GM23248 (cell line): ENCODE data around the gene PANK4. TPM values are rescaled to one million over a fixed set of nuclear protein-coding genes. Genes with fewer than 3 reads are reported as not detected.

Experiments
- DNase-seq: peaks from one replicate; pipeline ENCODE4 v3.0.0-alpha.2; 2015
- H2AFZ ChIP-seq: fragments of 200-600 bp; sonication (generic); 2 replicates; pipeline ENCODE4 v1.6.1; 2016; ENCODE audit warnings: antibody characterized with exemption
- H3F3A ChIP-seq: fragments of 200-600 bp; sonication (generic); 2 replicates; pipeline ENCODE4 v1.6.1; 2016; ENCODE audit warnings: mild to moderate bottlenecking, antibody characterized with exemption, mixed run types; ENCODE audit not compliant: insufficient read depth
- H3K27ac ChIP-seq: fragments of 200-600 bp; sonication (generic); 2 replicates; pipeline ENCODE4 v1.5.1; 2016; ENCODE audit warnings: mild to moderate bottlenecking
- H3K27me3 ChIP-seq: fragments of 200-600 bp; sonication (generic); replicated peaks from 2 replicates; pipeline ENCODE4 v1.6.1; 2016; ENCODE audit warnings: mild to moderate bottlenecking; ENCODE audit not compliant: insufficient read depth
- H3K36me3 ChIP-seq: fragments of 200-600 bp; sonication (generic); 2 replicates; pipeline ENCODE4 v1.6.1; 2016; ENCODE audit warnings: low read depth, mild to moderate bottlenecking
- H3K4me1 ChIP-seq: fragments of 200-600 bp; sonication (generic); 2 replicates; pipeline ENCODE4 v1.6.1; 2016; ENCODE audit warnings: mild to moderate bottlenecking; ENCODE audit not compliant: insufficient read depth
- H3K4me2 ChIP-seq: fragments of 200-600 bp; sonication (generic); one replicate; pipeline ENCODE4 v1.6.1; 2016; ENCODE audit warnings: mild to moderate bottlenecking; ENCODE audit not compliant: unreplicated experiment
- H3K4me3 ChIP-seq: fragments of 200-600 bp; sonication (generic); 2 replicates; pipeline ENCODE4 v1.5.1; 2016; ENCODE audit warnings: mild to moderate bottlenecking
- H3K79me2 ChIP-seq: fragments of 200-600 bp; sonication (generic); 2 replicates; pipeline ENCODE4 v1.6.1; 2016; ENCODE audit warnings: mild to moderate bottlenecking; ENCODE audit not compliant: insufficient read depth
- H3K9ac ChIP-seq: fragments of 200-600 bp; sonication (generic); 2 replicates; pipeline ENCODE4 v1.6.1; 2016; ENCODE audit warnings: mild to moderate bottlenecking
- H3K9me2 ChIP-seq: fragments of 200-600 bp; sonication (generic); 2 replicates; pipeline ENCODE4 v1.6.1; 2016; ENCODE audit warnings: mixed run types, mild to moderate bottlenecking, moderate library complexity; ENCODE audit not compliant: insufficient read depth
- H3K9me3 ChIP-seq: fragments of 200-600 bp; sonication (generic); one replicate; pipeline ENCODE4 v1.6.1; 2017; ENCODE audit warnings: low read depth
- H4K20me1 ChIP-seq: fragments of 200-600 bp; sonication (generic); 2 replicates; pipeline ENCODE4 v1.6.0; 2016; ENCODE audit not compliant: insufficient read depth
- EZH2 ChIP-seq: fragments of 200-600 bp; sonication (generic); IDR thresholded peaks from 2 replicates; pipeline ENCODE4 v1.6.1; 2018; ENCODE audit warnings: antibody characterized with exemption, mild to moderate bottlenecking; ENCODE audit not compliant: insufficient read depth, poor library complexity, severe bottlenecking
- EZH2phosphoT487 ChIP-seq: fragments of 200-600 bp; sonication (generic); IDR thresholded peaks from 2 replicates; pipeline ENCODE4 v1.6.1; 2018; ENCODE audit warnings: antibody characterized with exemption, moderate library complexity, mild to moderate bottlenecking, low read depth; ENCODE audit not compliant: insufficient read depth
- WGBS, 2 experiments: methylation state at CpG; one replicate each; pipeline ENCODE4 v1.1.6; 2015 to 2017; ENCODE audit warnings: low lambda C conversion rate in 2 of 2, low coverage in 1 of 2; ENCODE audit errors: missing lambda C conversion rate in 2 of 2; 5-methylcytosine and 5-hydroxymethylcytosine counted together
- in situ Hi-C: fragments of 300-500 bp; cut with MboI; formaldehyde crosslinking; loops from 2 replicates; pipeline ENCODE4 v1.15.0; 2020
- polyA plus RNA-seq: library from polyadenylated mRNA; unstranded; fragments of >200 nt; fragmentation: Nextera tagmentation; extraction: Ambion mirVana; gene quantifications from 2 replicates; pipeline ENCODE4 v1.2.1, GENCODE V29; 2016
- total RNA-seq: library from RNA; depleted of rRNA; stranded (reverse); fragments of >200 nt; shearing (Covaris generic); gene quantifications from 2 replicates; pipeline ENCODE4 v1.2.3, GENCODE V29; 2014

The PANK4 gene
- total and polyA plus RNA-seq, 2 experiments from 2014 or later: 15.5 to 29.7 TPM

DNA sequence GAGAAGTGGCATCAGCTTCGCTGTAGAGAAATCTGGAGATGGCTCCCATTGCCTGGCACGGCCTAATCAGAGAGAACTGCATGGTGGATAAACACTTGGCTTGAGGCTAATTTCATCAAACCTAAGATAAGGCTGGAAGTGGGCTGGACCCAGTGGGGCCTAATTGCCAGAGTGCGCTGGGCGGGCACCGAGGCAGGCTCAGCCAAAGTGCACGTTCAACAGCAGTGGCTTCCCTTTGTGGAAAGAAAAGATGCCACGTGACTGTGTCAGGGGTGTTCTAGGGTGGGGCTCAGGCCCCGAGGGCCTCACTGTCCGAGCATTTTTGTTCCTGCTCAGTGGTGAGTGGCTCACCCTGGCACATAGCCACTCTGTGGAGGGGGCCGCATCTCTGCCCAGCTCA is 44.5 kb downstream of the PANK4 start:
- TF ChIP-seq EZH2 (no peak), EZH2phosphoT487 (no peak)
- Histone ChIP-seq H3K4me3 (no peak overlapping the region), H3K27me3 (no peaks in the 10 kb centered on the region), H3K27ac (no peak overlapping the region), H4K20me1 (no peaks in the 10 kb centered on the region), H3K36me3 (no peaks in the 10 kb centered on the region), H3K4me2 (no peak overlapping the region), H3K79me2 (no peaks in the 10 kb centered on the region), H3K4me1 (no peaks in the 10 kb centered on the region), H3K9me2 (no peaks in the 10 kb centered on the region), H3K9ac (no peak overlapping the region), H3F3A (no peaks in the 10 kb centered on the region), H2AFZ (no peak overlapping the region), H3K9me3 (no peaks in the 10 kb centered on the region)
- in situ Hi-C loops: no loop called here
- no peak for DNase-seq
- 75 to 80% methylated on average over 9 to 10 of the region's 10 CpGs for WGBS, 2 experiments

DNA sequence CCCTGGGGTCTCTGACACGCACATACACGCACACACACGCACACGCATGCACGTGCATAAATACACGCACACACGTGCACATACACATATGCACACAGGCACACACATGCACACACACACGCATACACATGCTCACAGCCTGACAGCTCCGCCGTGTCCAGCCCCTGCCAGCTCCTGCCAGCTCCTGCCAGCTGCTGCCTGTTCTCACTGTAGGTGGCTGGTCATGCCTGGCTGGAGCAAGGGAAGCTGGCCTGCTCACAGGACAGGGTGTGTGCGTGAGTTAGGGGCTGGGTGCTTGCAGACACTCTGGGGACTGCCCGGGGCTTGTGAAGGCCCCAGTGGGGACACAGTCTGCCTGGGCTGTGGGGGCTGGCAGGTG is 45.4 kb downstream of the PANK4 start:
- H3K79me2 ChIP-seq: no peaks in the 10 kb centered on the region
- in situ Hi-C loops: no loop called here
- TF ChIP-seq EZH2 (no peak), EZH2phosphoT487 (no peak)

GRCh38 chr1:2480236-2480985 is 46.0 kb downstream of the PANK4 start:
- H3K9ac ChIP-seq: no peak overlapping the region
- no peaks in the 10 kb centered on the region for H3K9me2 ChIP-seq
- DNase-seq: no peak
- no peaks in the 10 kb centered on the region for H3K9me3 ChIP-seq
- H4K20me1 ChIP-seq: no peaks in the 10 kb centered on the region
- H3K4me2 ChIP-seq: no peak overlapping the region
- H2AFZ ChIP-seq: no peak overlapping the region
- no peaks in the 10 kb centered on the region for H3F3A ChIP-seq
- in situ Hi-C loops: no loop called here
- no peaks in the 10 kb centered on the region for H3K79me2 ChIP-seq
- H3K4me3 ChIP-seq: no peak overlapping the region
- no peaks in the 10 kb centered on the region for H3K36me3 ChIP-seq
- H3K4me1 ChIP-seq: no peaks in the 10 kb centered on the region
- H3K27me3 ChIP-seq: no peaks in the 10 kb centered on the region
- TF ChIP-seq EZH2phosphoT487: no peak
- no peak for TF ChIP-seq EZH2
- no peak overlapping the region for H3K27ac ChIP-seq
- 69 to 70% methylated on average over 15 to 16 of the region's 18 CpGs for WGBS, 2 experiments

More for the DNA sequence above, 45.4 kb downstream of the PANK4 start:
- H3K36me3 ChIP-seq: no peaks in the 10 kb centered on the region
- no peaks in the 10 kb centered on the region for H4K20me1 ChIP-seq
- DNase-seq: no peak
- H3K4me1 ChIP-seq: no peaks in the 10 kb centered on the region
- H3K27ac ChIP-seq: no peak overlapping the region
- no peak overlapping the region for H3K4me3 ChIP-seq
- H3K9me2 ChIP-seq: no peaks in the 10 kb centered on the region
- WGBS, 2 experiments: 71 to 76% methylated on average over 9 to 12 of the region's 12 CpGs
- no peak overlapping the region for H3K9ac ChIP-seq
- no peaks in the 10 kb centered on the region for H3K27me3 ChIP-seq
- no peaks in the 10 kb centered on the region for H3F3A ChIP-seq
- H3K9me3 ChIP-seq: no peaks in the 10 kb centered on the region
- no peak overlapping the region for H3K4me2 ChIP-seq
- H2AFZ ChIP-seq: no peak overlapping the region

- Histone ChIP-seq H3K4me3 (no peak overlapping the region), H4K20me1 (no peaks in the 10 kb centered on the region), H2AFZ (no peak overlapping the region), H3K79me2 (no peaks in the 10 kb centered on the region), H3F3A (no peaks in the 10 kb centered on the region), H3K4me2 (no peak overlapping the region), H3K9ac (no peak overlapping the region), H3K27ac (no peak overlapping the region), H3K27me3 (no peaks in the 10 kb centered on the region), H3K9me2 (no peaks in the 10 kb centered on the region), H3K4me1 (no peaks in the 10 kb centered on the region), H3K36me3 (no peaks in the 10 kb centered on the region), H3K9me3 (no peaks in the 10 kb centered on the region)
- no peak for DNase-seq
- TF ChIP-seq EZH2phosphoT487 (no peak), EZH2 (no peak)
- 74 to 77% methylated on average over 23 to 28 of the region's 28 CpGs for WGBS, 2 experiments
- in situ Hi-C loops: no loop called here
Measured at GRCh38 chr1:2479618-2480017, 46.8 kb downstream of the PANK4 start.
